GM18873 (cell line): ENCODE measurements around the gene BLVRB.

Source experiments
- ATAC-seq: cut with Tn5 transposase; IDR thresholded peaks from one replicate; pipeline ENCODE4 v1.9.1; 2021; ENCODE audit warnings: mild to moderate bottlenecking, moderate library complexity, moderate number of reproducible peaks; ENCODE audit not compliant: unreplicated experiment, low FRiP score

Gene BLVRB

DNA sequence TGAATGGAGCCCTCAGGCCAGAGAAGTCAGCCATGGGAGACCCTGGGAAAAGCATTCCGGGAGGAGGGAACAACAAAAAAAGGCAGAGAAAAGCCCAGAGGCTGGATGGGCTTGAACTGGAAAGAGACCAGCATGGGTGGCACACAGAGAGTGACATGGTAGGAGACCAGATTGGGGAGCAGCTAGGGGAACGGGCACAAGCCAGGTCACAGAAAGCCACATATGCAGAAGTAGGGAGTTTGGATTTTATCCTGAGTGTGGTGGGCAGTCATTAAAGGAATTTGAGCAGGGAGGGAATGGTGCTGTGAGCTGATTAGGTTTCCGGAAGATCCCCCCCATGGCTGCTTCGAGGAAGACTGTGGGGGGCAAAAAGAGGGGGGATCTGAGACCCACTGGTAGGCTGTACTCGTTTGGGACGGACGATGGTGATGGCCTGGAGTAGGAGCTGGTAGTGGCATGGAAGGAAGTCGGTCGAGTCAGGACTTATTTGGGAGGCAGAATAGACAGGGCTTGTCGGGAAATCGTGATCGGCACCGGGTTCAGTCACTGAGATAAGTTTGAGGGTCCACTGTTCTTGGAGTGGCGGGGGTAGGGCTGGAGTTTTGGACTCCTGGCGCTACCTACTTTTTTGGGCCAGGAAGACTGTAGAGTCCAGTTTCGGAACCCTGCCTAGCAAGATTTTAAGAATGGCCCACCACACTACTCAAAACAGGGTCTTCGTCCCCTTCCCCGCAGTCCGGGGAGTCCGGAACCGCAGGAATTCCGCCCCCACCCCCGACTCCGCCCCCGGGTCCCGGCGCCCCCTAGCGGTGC lies 40.7 kb downstream of the BLVRB start:
- no peak for ATAC-seq

DNA sequence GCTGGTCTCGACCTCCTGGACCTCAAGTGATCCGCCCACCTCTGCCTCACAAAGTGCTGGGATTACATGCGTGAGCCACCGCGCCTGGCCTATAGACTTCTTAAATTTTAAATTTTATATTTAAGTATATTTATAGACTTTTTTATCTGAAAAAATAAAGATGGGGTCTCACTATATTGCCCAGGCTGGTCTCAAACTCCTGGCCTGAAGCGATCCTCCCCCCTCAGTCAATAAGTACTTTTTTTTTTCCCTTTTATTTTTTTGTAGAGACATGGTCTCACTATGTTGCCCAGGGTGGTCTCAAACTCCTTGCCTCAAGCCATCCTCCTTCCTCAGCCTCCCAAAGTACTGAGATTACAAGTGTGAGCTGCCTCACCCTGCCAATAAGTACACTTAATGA lies 41.6 kb downstream of the BLVRB start:
- no peak for ATAC-seq

DNA sequence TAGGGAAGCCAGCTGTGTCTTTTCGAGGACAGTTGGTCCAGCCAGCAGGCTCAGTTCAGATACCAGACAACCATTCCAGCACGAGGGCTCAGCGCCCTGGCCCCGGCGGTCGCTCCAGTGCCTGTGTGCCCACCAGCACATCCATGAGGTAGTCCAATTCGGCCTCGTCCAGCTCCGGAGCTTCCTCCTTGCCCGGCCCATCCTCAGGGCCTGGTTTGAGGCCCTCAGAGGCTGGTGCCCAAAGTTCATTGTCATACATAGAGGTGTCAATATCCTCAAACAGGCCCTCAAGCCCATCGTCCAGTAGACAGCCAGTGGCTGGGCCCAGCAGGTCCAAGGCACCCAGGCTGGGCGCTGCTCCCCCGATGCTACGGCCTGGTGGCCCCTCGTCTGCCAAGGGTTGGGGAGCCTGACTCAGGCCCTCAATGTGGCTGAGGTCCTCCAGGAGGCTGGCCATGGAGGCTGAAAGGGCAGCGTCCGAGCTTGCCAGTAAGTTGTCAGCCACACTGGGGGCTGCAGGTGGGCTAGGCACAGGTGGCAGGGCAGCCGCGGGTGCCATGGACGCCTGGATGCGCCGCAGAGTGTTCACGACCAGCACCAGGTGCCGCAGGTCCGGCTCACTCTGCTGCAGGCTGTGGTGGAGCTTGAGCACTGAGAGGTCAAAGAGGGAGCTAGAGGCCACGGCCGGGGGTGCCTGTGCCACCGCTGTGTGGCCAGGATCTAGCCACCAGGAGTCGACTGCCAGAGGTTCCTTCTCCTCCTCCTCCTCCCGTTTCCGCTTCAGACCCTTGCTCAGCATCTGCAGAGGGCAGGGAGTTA lies 42.6 kb downstream of the BLVRB start:
- no peak for ATAC-seq

DNA sequence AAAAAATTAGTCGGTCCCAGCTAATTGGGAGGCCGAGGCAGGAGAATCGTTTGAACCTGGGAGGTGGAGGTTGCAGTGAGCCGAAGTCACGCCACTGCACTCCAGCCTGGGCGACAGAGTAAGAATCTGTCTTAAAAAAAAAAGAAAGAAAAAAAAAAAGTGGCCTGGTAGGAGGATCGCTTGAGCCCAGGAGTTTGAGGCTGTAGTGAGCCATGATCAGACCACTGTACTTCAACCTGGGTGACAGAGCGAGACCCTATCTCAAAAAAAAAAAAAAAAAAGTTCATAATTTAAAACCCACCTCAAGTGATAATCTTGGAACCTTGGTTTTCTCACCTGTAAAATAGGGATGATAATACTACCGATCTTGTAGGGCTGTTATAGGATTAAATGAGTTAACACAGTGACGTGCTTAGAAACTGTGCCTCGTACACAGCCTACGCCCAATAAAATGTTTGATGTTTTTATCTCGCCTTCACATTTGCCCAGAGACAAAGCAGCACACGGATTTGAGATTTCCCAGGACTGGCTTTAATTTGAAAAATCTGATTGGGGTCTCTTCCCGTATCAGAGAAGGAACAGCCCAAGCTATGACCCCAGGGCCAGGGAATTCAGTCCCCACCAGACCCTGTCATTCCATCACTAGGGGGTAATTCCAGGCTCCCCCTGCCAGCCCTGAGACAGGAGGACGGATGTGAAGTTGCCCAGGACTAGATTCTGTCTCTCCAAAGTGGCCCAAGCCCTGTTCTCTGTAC lies 43.4 kb downstream of the BLVRB start:
- no peak for ATAC-seq

DNA sequence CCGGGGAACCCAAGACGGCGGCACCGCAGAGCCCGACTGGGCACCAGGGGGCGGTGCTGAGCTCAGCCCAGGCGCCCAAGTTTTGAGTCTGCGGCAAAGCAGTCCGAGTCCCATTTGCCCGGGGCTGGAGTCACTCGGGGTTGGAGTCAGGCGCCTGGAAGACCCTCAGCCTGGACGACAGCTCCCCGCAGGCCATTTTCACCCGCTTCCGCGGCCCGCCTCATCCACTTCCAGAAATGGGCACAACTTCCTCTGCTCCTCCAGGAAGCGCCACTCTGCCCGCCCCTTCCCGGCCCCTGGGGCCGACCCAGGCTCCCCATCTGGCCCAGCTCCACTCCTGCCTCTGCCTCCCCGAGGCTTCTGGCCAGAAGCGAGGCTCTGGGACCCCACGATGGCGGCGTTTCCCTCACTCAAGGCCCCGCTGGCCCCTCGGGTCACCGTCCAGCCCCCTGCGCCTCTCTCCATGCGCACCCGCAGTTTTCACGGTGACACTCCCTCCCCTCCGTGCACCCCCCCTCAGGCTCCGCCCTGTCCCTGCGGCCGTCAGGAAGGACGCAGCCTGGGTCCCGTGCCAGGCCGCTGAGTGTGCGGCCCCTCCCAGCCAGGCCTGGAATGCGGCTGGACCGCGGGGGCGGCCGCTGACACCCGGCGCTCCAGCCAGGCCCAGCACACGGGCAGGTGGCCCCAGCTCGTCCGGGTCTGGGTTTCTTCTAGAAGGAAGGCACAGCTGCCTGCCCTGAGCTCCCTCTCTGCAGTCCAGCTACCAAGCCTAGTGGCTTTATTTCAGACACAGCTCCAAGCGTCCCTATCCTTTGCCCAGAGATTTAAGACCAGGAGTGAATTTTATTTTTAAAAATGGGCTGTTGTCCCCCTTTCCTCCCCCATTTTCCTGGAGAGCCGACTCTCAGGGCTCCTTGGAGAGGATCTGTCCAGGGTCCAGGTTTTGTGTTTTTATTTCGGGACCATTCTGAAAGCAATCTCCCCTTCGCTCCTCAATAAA lies 44.5 kb downstream of the BLVRB start:
- ATAC-seq: peak; percentile 30

DNA sequence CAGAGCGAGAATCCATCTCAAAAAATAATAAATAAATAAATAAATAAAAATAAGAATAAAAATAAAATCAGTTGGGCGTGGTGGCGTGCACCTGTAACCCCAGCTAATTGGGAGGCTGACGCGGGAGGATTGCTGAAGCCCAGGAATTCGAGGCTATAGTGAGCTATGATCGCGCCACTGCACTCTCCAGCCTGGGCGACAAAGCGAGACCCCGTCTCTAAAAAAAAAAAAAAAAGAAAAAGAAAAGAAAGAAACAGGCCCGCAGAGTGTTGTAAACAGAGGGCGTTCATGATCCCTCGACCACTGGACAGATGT lies 45.1 kb downstream of the BLVRB start:
- no peak for ATAC-seq

DNA sequence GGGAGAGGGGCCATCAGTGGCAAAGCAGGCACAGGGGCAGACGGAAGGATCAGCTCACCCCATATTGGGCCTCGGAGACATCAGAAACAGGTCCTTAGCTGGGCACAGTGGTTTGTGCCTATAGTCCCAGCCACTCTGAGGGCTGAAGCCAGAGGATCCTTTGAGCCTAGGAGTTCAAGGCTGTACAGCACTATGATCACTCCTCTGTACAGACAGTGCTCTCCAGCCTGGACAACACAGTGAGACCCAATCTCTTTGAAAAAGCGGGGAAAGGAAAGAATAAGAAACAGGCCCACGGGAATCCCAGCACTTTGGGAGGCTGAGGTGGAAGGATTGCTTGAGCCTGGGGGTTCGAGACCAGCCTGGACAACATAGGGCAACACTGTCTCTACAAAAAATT lies 45.8 kb downstream of the BLVRB start:
- no peak for ATAC-seq

DNA sequence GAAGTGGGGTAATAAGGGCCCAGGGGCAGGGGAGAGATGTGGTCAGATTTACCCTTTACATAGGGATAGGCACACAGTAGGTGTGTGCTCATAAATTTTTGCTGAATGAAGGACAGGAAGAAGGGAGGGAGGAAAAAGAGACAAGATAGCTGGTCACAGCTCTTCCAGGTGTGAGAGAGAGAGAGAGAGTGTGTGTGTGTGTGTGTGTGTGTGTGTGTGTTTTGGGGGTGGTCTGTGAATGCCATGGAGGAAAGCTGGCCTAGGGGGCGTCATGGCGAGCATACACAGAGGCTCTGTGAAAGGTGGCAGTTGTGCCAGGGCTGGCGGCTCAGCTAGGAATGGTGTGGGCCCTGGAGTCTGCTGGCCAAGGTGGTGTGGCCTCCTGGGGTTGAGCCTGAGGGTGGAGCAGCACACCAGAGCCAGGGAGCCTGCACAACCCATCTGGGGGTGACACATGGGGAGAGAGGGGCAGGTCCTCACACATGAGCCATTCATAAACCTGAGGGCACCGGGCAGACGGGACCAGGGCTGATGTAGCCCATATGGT lies 46.4 kb downstream of the BLVRB start:
- ATAC-seq: no peak

DNA sequence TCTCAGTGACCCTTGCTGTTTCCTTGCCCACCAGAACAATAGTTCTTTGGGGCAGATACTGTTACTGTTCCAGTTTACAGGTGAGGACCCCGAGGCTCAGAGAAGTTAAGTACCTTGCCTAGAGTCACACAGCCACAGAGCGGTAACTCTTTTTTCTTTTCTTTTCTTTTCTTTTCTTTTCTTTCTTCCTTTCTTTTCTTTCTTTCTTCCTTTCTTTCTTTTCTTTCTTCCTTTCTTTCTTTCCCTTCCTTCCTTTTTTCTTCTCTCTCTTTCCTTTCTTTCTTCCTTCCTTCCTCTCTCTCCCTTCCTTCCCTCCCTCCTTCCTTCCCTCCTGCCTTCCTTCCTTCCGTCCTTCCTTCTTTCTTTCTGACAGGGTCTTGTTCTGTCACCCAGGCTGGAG lies 47.5 kb downstream of the BLVRB start:
- ATAC-seq: no peak

DNA sequence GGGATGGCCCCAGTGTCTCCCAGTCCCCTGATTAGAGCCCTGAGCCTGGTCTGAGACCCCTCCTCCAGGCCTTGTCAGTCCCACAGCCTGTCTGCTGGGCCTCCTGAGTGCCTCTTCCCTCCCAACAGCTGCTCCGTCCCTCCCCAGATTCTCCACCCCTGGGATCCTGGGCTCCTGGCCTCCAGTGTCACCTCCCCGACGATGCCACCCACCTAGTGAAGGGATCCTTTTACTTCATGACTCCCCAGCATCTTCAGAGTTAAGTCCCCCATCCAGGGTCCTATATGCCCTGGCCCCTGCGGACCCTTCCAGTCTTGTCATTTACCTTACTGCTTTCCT lies 47.9 kb downstream of the BLVRB start:
- no peak for ATAC-seq

DNA sequence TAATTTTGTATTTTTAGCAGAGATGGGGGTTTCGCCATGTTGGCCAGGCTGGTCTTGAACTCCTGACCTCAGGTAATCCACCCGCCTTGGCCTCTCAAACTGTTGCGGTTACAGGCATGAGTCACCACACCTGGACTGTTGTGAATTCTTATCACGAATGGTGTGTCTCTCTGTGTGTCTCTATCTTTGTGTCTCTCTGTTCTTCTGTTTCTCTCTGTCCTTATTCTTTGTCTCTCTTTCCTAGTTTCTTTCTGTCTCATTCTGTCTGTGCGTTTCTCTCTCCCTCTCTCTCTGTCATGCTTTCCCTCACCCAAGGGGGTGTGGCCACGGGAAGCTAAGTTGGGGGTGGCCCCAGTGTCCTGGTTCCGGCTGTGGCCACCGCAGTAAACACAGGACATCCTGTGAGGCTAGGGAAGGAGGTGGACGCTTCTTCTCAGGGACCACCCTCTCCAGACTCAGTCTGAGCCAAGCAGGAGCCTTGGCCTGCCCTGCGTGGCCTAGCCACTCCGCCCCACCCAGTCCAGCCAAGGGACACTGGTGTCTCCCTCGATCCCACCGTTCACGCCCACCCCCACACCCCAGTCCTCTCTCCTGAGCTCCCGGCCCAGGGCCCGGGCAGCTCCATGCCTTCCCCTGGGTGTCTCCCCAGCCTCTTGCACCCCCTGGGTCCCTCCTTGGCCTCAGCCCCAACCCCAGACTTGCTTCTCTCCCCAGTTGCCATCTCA lies 48.5 kb downstream of the BLVRB start:
- no peak for ATAC-seq

DNA sequence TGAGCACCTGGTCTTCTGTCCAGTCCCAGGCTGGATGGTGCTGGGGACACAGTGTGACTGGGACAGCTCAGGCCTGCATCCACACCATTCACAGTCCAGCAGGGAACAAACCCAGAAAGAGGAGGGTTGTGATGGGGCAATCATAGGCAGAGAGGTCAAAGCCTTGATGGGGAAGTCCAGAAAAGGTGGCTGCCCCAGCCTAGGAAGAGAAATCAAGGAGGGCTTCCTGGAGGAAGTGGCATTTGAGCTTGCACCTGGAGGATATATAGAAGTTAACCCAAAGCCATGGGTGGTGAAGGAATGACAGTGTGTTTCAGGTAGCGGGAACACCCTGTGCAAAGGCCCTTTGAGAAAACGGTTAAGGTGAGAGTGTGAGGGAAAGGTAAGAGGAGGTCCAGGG lies 49.8 kb downstream of the BLVRB start:
- no peak for ATAC-seq

DNA sequence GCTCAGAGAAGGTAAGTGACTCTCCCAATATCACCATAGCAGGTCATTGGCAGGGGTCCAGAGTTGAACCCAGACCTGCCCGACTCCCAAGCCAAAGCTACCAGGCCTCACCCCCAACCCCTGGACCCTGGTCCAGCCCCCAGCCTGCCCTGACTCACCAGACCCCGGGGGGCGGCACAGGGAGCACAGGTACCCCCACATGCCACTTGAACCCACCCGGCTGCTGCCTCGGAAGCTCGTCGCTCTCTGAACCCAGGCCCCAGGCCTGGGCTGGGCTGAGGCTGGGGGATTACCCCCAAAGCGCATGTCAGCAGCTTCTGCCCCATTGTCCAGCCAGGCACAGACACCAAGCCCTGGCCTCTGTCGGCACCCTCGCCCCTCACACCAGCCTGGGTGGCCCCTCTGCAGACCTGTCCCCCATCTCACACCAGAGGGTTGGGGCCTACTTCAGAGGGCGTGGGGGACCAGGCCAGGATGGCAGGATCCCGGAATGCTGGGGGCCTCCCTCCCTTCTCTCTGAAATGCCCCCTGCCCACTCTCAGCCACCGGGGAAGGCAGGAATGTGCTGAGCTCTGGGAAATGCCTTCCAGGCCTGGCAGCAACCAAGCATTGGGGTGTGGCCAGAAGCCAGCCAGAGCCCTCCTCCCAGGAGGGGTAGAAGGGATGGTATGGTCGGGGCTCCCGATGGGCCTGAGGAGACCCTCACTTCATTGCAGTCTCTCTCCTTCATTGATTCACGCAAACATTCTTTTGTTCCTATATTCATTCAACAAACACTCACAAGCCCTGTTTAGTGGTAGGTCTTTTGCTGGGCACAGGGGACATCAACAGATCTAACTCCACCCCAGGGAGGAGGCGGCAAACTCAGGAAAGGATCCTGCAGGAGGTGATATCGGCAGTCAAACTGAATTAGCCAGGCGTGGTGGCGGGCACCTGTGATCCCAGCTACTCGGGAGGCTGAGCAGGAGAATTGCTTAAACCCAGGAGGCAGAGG lies 50.7 kb downstream of the BLVRB start:
- ATAC-seq: no peak

DNA sequence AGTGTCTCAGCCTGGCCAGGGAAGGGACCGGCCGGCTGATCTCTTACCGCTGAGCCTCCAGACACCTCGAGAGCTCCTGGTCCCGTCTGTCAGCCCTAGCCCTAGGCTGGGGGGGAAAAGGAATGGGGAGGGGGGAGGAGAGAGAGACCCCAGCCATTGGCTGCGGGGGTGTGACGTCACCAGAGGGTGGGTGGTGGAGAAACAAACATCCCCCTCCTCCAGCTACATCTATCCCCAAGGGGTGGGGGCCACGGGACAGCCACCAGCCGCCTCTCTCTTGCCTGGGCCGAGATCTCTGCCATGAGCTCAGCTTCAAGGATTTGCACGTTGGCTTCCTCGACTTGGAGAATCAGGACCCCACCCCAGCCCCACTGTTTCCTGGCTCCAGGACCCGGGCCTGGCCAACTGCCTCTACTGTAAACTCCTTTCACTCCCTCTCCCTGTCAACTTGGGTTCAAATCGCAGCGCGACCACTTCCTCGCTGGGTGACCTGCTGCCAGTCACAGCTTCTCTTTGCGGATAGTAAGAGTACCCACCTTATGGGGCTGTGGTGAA lies 52.2 kb downstream of the BLVRB start, which contains the start of gene PRX:
PRX (minus strand) TSS at position 88 of the 555 bp plus-strand sequence. CDS start 5,446 bp downstream, outside the sequence.
- no peak for ATAC-seq

DNA sequence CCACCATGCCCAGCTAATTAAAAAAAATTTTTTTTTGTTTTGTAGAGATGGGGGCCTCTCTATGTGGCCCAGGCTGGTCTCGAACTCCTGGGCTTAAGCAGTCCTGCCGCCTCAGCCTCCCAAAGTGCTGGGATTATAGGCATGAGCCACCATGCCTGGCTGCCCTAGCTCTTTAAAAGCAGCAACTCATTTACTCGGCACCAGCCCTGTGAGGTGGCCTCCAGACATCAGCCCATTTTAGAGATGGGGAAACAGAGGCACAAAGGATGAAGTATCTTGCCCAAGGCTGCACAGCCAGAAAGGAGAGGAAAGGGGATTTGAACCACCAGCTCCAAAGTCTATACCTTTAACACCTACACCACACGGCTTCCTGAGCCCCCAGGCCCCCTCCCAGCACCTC lies 52.7 kb downstream of the BLVRB start:
- ATAC-seq: no peak

DNA sequence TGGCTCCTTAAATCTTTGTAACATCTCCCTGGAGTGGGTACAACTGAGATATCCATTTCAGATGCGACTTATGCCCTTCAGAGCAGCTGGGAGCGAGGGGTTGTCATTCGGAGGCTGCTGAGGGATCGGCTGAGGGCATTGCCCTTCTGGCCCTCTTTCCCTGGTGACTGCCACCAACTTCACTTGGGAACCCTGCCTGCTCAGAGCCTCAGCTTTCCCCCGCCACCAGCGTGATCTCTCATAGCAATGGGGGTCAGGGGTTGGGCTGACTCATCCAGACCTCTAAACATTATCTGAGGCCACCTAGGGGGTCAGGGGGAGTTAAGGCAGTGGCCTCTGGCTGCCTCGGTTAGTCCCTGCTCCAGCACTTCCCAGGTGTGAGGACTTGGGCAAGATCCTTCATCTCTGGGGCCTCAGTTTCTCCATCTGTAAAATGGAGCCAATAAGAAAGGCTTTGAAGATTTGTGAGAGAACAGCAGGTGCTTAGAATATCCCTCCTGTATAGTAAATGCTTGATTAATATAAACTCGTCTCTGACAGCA lies 53.5 kb downstream of the BLVRB start:
- ATAC-seq: no peak

DNA sequence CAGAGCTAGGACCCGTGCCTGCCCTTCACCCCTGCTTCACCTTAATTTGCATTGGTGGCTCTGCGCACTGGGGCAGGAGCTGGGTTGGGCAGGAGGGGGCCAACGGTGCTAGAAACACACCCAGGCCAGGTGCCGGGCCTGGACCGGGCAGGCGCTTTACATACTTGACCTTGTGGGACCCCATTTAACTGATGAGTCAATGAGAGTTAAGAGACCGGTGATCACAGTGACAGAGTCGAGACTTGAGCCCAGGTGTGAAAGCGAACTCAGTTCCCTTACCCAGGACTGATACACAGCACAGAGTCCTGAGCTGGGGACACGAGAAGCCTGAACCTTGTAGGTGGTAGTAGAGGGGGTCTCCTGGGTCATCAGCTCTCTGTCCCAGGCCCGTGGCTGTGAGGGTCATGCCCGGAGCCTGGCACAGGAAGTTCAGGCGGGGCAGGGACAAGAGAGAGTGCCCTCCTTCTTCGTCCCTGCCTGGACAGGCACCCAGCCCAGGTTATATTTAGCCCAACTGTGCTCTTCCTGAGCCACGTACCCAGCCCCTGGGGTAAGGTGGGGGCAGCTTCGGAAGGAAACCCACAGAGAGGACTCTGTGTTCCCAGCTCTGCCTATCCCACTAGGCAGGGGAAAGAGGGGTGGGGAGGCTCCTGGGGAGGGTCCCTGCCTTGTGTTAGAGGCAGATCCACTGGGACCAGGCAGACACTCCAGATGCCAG lies 54.3 kb downstream of the BLVRB start:
- ATAC-seq: no peak
